Effector memory CD4-positive, alpha-beta T cell (primary cell): Measurements from ENCODE around the gene TBX21.

Experiments
- DNase-seq, 3 donors: peaks; one replicate each; pipeline ENCODE4 v3.0.0-alpha.2; 2020
- H3K27ac ChIP-seq: 2 replicates; pipeline ENCODE4 v1.7.0; 2013; ENCODE audit warnings: mild to moderate bottlenecking, low read length, moderate library complexity; ENCODE audit not compliant: insufficient read depth, poor library complexity, severe bottlenecking
- H3K27me3 ChIP-seq: replicated peaks from 2 replicates; pipeline ENCODE4 v1.7.0; 2013; ENCODE audit warnings: mild to moderate bottlenecking, low read length; ENCODE audit not compliant: insufficient read depth, control insufficient read depth, poor library complexity, severe bottlenecking
- H3K36me3 ChIP-seq: 2 replicates; pipeline ENCODE4 v1.7.0; 2013; ENCODE audit warnings: mild to moderate bottlenecking, low read length, moderate library complexity; ENCODE audit not compliant: control insufficient read depth, insufficient read depth
- H3K4me1 ChIP-seq: 2 replicates; pipeline ENCODE4 v1.7.0; 2013; ENCODE audit warnings: low read length, mild to moderate bottlenecking; ENCODE audit not compliant: control insufficient read depth, insufficient read depth, poor library complexity, severe bottlenecking
- H3K4me3 ChIP-seq: 2 replicates; pipeline ENCODE4 v1.7.0; 2013; ENCODE audit warnings: low read length, low read depth, mild to moderate bottlenecking; ENCODE audit not compliant: insufficient read depth, poor library complexity, severe bottlenecking
- H3K9me3 ChIP-seq: 2 replicates; pipeline ENCODE4 v1.7.0; 2013; ENCODE audit warnings: mild to moderate bottlenecking, low read length, moderate library complexity; ENCODE audit not compliant: control insufficient read depth

The TBX21 gene

DNA sequence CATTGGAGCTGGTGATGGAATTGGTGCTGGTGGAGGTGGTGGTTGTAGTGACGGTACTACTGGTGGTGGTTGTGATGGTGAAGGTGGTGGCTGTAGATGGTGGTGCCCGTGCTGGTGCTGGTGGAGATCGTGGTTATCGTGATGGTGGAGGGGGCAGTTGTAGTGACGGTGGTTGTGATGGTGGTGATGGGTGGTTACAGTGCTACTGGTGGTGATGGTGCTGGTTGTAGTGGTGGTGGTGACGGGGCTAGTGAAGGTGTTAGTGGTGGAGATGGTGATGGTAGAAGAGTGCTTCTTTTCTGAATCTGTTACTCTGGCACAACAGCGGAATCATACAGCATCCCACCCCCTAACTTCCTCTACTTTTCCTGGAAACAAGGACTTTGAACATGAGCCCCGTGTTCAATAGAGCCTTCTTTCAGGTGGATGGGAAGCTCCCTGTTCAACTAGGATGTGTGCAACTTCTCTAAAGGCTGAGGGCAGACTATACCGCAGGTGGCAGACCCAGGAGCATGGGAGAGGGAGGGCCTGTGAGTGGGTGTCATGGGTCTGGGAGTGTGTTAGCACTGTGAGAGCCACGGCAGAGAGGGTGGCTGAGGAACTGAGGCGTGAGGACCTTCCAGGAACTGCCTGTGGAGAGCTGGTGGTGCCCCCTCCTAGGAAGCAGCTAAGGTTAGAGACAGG lies 8.2 kb downstream of the TBX21 start:
- Histone ChIP-seq H3K36me3 (no peaks in the 10 kb centered on the region), H3K27ac (no peak overlapping the region), H3K9me3 (no peaks in the 10 kb centered on the region), H3K4me3 (no peak overlapping the region), H3K4me1 (no peaks in the 10 kb centered on the region), H3K27me3 (no peaks in the 10 kb centered on the region)
- DNase-seq: no peak

DNA sequence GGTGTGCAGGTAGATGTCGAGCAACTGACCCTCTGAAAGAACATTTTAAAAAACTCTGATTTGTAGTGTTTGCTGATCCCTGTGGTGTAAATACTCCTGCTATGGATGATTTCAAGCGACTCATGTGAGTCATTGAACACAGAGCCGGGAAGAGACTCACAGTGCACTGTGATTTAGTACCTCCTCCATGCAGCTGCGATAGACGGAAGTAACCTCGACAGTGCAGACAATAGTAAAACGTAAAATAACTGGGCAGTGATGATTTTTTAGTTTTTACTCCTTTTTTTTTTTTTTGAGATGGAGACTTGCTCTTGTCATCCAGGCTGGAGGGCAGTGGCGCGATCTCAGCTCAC lies 8.7 kb downstream of the TBX21 start:
- H3K27ac ChIP-seq: no peak overlapping the region
- H3K4me3 ChIP-seq: no peak overlapping the region
- H3K9me3 ChIP-seq: no peaks in the 10 kb centered on the region
- H3K4me1 ChIP-seq: no peaks in the 10 kb centered on the region
- H3K36me3 ChIP-seq: no peaks in the 10 kb centered on the region
- no peaks in the 10 kb centered on the region for H3K27me3 ChIP-seq
- no peak for DNase-seq

DNA sequence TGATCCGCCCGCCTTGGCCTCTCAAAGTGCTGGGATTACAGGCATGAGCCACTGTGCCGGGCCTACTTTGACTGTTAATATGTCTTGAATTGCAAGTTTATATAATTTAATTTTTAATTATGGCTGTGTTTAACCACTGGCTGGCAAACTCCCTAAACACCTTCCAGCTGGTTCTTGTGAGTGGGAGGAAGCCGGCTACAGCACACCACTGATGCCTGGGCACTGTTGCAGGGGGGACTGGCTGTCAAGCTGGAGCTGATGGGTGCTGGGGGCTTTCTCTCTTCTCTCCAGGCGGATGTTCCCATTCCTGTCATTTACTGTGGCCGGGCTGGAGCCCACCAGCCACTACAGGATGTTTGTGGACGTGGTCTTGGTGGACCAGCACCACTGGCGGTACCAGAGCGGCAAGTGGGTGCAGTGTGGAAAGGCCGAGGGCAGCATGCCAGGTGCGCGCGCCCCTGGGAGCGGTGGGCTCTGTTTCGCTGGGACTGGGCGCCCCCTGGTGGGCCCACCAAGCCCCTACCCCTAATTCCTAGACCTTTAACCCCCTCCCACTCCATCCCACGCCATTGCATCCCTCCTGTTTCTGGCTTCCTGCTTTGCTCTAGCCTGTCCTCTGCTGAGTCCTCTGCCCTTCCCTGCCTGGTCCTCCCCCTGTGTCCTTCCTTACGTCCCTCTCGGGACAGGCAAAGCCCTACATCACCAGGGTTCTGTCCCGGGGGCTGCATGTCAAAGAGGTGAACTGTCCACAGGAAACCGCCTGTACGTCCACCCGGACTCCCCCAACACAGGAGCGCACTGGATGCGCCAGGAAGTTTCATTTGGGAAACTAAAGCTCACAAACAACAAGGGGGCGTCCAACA lies 9.5 kb downstream of the TBX21 start:
- H3K27ac ChIP-seq: no peak overlapping the region
- no peak for DNase-seq
- no peaks in the 10 kb centered on the region for H3K36me3 ChIP-seq
- H3K27me3 ChIP-seq: no peaks in the 10 kb centered on the region
- H3K4me3 ChIP-seq: no peak overlapping the region
- no peaks in the 10 kb centered on the region for H3K9me3 ChIP-seq
- no peaks in the 10 kb centered on the region for H3K4me1 ChIP-seq

DNA sequence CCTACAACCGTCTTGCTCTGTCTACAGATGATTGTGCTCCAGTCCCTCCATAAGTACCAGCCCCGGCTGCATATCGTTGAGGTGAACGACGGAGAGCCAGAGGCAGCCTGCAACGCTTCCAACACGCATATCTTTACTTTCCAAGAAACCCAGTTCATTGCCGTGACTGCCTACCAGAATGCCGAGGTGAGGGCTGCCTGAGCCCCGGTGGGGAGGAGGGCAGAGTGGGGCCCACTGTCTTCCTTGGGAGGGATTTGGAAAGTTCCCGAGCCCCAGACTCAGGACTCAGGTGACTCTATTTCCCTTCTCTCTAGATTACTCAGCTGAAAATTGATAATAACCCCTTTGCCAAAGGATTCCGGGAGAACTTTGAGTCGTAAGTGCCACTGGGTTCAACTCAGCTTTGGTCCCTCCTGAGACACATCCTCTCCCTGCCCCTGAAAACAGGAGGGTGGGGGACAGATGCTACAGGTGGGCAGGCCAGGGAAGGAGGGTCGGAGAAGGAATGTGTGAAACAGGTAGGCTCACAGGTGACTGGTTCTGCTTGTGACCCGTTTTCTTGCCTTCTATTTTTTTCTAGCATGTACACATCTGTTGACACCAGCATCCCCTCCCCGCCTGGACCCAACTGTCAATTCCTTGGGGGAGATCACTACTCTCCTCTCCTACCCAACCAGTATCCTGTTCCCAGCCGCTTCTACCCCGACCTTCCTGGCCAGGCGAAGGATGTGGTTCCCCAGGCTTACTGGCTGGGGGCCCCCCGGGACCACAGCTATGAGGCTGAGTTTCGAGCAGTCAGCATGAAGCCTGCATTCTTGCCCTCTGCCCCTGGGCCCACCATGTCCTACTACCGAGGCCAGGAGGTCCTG lies 11.4 kb downstream of the TBX21 start:
- Histone ChIP-seq H3K9me3 (no peaks in the 10 kb centered on the region), H3K36me3 (no peaks in the 10 kb centered on the region), H3K4me3 (no peak overlapping the region), H3K4me1 (no peaks in the 10 kb centered on the region), H3K27ac (no peak overlapping the region), H3K27me3 (no peaks in the 10 kb centered on the region)
- DNase-seq: no peak

DNA sequence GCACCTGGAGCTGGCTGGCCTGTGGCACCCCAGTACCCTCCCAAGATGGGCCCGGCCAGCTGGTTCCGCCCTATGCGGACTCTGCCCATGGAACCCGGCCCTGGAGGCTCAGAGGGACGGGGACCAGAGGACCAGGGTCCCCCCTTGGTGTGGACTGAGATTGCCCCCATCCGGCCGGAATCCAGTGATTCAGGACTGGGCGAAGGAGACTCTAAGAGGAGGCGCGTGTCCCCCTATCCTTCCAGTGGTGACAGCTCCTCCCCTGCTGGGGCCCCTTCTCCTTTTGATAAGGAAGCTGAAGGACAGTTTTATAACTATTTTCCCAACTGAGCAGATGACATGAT lies 12.0 kb downstream of the TBX21 start:
- Histone ChIP-seq H3K4me1 (no peaks in the 10 kb centered on the region), H3K4me3 (no peak overlapping the region), H3K27ac (no peak overlapping the region), H3K36me3 (no peaks in the 10 kb centered on the region), H3K9me3 (no peaks in the 10 kb centered on the region), H3K27me3 (no peaks in the 10 kb centered on the region)
- no peak for DNase-seq

DNA sequence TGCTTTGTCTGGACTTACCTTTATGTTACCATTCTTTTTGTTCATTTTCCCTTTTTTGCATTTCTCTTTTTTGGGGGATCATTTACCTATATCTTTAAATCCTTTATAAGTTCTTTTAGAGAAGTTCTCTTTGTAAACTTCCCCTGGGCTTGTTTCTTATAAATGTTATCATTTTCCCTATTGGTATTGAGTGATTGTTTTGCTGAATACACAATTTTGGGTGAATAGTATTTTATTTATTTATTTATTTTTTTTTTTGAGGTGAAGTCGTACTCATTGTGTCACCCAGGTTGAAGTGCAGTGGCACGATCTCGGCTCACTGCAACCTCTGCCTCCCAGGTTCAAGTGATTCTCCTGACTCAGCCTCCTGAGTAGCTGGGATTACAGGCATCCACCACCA lies 18.4 kb downstream of the TBX21 start:
- no peak overlapping the region for H3K27ac ChIP-seq
- no peaks in the 10 kb centered on the region for H3K27me3 ChIP-seq

DNA sequence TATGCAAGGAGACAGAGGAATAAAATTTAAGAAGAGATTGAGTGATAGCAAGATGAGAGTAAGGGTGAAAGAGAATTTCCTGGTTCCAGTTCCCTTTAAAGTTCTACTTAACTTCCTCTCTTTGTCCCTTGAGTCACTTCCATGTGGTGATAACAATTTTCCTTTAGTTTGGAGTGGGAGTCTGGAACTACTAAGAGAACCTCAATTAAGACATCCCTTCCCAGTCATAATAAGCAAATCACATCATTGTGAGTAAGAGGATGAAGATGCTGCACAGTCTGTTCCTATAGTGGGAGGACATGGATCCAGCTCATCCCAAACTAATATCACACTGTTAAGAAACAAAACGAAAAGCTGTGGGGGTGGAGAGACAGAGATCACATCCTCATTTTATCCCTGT lies 24.4 kb downstream of the TBX21 start:
- no peak overlapping the region for H3K4me3 ChIP-seq
- H3K9me3 ChIP-seq: no peaks in the 10 kb centered on the region
- no peak for DNase-seq
- H3K4me1 ChIP-seq: no peaks in the 10 kb centered on the region
- no peaks in the 10 kb centered on the region for H3K27me3 ChIP-seq
- no peaks in the 10 kb centered on the region for H3K36me3 ChIP-seq
- no peak overlapping the region for H3K27ac ChIP-seq

More for the DNA sequence above, 18.4 kb downstream of the TBX21 start:
- no peak for DNase-seq
- no peak overlapping the region for H3K4me3 ChIP-seq
- no peaks in the 10 kb centered on the region for H3K4me1 ChIP-seq
- H3K9me3 ChIP-seq: no peaks in the 10 kb centered on the region
- H3K36me3 ChIP-seq: no peaks in the 10 kb centered on the region

DNA sequence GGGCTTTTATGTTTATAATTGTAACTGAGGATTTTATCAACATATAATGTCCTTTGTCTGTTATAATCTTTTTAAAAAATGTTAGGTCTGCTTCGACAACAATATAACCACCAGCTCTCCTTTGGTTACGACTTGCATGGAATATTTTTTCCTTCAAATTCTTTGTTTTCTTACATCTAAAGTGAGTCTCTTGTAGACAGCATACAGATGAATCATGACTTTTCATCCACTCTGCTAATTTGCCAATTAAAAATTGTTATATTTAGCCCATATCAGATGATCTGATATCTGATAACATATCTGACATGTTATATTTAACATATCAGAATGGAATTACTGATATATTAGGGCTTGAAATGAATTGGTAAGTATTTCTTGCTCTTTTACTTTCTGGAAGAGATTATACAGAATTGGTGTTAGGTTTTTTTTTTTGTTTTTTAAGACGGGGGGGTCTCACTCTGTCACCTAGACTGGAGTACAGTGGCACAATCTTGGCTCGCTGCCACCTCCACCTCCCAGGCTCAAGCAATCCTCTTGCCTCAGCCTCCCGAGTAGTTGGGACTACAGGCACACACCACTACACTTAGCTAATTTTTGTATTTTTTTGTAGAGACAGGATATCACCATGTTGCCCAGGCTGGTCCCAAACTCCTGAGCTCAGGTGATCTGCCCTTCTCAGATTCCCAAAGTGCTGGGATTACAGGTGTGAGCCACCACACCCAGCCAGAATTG lies 27.5 kb downstream of the TBX21 start:
- H3K4me1 ChIP-seq: no peaks in the 10 kb centered on the region
- H3K9me3 ChIP-seq: no peaks in the 10 kb centered on the region
- DNase-seq: no peak
- H3K36me3 ChIP-seq: no peaks in the 10 kb centered on the region
- H3K27me3 ChIP-seq: no peaks in the 10 kb centered on the region
- no peak overlapping the region for H3K4me3 ChIP-seq
- no peak overlapping the region for H3K27ac ChIP-seq

DNA sequence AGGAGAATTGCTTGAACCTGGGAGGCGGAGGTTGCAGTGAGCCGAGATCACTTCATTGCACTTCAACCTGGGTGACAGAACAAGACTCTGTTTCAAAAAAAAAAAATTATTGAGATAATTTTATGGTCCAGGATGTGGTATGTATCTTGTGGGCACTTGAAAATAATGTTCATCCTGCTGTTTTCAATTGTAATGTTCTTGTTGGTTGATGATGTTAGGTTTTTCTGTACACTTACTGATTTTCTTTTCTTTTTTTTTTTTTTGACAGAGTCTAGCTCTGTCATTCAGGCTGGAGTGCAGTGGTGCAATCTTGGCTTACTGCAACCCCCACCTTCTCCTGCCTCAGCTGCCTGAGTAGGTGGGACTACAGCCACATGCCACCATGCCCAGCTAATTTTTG lies 29.7 kb downstream of the TBX21 start:
- Histone ChIP-seq H3K27ac (no peak overlapping the region), H3K4me3 (no peak overlapping the region), H3K27me3 (no peaks in the 10 kb centered on the region), H3K4me1 (no peaks in the 10 kb centered on the region), H3K9me3 (no peaks in the 10 kb centered on the region), H3K36me3 (no peaks in the 10 kb centered on the region)
- DNase-seq: no peak
